ENCODE results near the gene ANKRD31. TPM values are rescaled to one million over a fixed set of nuclear protein-coding genes. Genes with fewer than 3 reads are reported as not detected.

The ANKRD31 gene
- total RNA-seq, 1 experiment from 2014 or later: 1.5 TPM

DNA sequence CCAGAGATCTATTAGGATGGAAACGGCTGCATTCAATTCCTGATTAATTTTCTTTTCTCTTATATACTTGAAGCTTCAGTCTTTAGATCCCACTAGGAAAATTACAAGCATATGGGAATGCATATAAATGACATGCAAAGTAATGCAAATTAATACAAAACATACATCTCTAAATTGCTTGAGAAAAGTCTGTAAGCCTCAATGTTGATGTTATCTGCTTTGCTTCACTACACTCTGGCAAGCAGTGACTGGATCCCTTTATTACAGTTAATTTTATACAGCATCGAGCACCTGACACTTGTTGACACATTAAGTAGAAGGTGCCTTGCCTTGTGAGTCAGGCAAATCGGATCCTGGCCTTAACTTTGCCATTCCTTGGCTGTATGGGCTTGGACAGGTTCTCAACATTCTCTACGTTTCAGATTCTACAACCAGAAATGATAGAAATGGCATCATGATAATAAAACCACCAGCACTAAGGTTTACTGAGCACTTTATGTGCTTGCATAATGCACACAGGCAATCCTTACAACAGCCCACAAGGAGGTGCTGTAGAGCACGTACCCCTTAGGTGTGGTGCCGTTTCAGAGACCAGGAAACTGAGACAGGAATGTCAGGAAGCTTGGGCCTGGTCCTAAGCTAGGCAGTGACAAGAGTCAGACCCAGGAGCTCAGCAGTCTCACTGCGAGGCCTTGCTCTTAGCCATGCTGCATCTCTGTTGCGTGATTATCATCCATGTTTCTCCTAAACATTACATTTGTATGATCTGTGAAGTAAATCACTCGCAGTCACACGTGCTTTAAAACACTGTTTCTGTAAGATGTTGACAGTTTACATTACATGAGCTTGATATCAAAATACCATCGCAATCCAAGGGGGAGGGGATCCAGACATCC is 187.0 kb downstream of the ANKRD31 start:
- CTCF ChIA-PET: interaction anchor here (0.6 to 2.4 kb wide), 17 partner anchors 10 to 289 kb away, joined by 3 to 18 read pairs (median 4); partner anchors contain the start of genes ANKRD31 and HMGCR
- Mint-ChIP-seq H3K9me3 (ENCODE audit: low read depth, unreplicated experiment) (no peaks in the 10 kb centered on the region), H3K4me3 (ENCODE audit: low read depth, unreplicated experiment) (no peak overlapping the region), H3K4me1 (ENCODE audit: low read depth, unreplicated experiment) (peaks cover 60% of the 10 kb centered on the region), H3K27me3 (ENCODE audit: unreplicated experiment) (no peaks in the 10 kb centered on the region), H3K36me3 (ENCODE audit: insufficient read depth, unreplicated experiment) (peaks cover 36% of the 10 kb centered on the region), H3K27ac (ENCODE audit: unreplicated experiment) (peak overlapping the region; percentile 58)
- intact Hi-C loops (cut with micrococcal nuclease; ENCODE audit: unreplicated experiment): loop anchor here (2.0 to 10.0 kb wide), 4 partner anchors 102 to 288 kb away; partner anchors contain the start of genes ANKRD31 and HMGCR
- peak; percentile 85 for DNase-seq
- no TSS peak for BruUV-seq (replicated peaks)
- TF ChIP-seq, protein P1, sequence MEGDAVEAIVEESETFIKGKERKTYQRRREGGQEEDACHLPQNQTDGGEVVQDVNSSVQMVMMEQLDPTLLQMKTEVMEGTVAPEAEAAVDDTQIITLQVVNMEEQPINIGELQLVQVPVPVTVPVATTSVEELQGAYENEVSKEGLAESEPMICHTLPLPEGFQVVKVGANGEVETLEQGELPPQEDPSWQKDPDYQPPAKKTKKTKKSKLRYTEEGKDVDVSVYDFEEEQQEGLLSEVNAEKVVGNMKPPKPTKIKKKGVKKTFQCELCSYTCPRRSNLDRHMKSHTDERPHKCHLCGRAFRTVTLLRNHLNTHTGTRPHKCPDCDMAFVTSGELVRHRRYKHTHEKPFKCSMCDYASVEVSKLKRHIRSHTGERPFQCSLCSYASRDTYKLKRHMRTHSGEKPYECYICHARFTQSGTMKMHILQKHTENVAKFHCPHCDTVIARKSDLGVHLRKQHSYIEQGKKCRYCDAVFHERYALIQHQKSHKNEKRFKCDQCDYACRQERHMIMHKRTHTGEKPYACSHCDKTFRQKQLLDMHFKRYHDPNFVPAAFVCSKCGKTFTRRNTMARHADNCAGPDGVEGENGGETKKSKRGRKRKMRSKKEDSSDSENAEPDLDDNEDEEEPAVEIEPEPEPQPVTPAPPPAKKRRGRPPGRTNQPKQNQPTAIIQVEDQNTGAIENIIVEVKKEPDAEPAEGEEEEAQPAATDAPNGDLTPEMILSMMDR (IDR thresholded peaks at IDR 0.05; ENCODE audit: unreplicated experiment): peak; percentile 92

DNA sequence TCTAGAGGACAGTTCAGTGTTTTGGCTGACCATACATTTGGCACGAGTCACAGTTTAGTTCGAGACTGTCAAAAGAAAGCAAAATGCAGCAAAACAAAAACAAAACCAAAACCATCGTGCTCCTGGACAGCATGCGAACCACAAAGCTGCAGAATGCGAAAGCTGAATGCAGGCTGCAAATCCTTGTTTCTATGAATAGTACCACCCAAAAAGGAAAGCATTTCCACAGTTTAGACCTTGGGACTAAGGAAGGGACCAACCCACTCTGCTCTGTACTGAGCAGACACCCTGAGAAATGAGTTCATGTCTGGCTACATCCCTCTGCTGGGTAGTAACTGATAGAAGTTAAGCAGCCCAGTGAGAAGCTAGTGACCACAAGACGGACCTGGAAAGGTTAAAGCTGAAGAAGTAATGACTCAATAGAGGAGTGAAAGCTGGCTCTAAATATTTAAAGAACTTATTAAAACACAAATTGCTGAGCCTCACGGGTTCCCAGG is 188.2 kb downstream of the ANKRD31 start:
- intact Hi-C loops (cut with micrococcal nuclease; ENCODE audit: unreplicated experiment): loop anchor here (2.0 kb wide), 1 partner anchor 216 kb away; no protein-coding TSS in a partner anchor
- CTCF ChIA-PET: interaction anchor here (0.6 to 0.7 kb wide), 2 partner anchors 113 to 116 kb away, joined by 3 to 5 read pairs; no protein-coding TSS in a partner anchor
- no peaks in the 10 kb centered on the region for H3K27me3 Mint-ChIP-seq (ENCODE audit: unreplicated experiment)

DNA sequence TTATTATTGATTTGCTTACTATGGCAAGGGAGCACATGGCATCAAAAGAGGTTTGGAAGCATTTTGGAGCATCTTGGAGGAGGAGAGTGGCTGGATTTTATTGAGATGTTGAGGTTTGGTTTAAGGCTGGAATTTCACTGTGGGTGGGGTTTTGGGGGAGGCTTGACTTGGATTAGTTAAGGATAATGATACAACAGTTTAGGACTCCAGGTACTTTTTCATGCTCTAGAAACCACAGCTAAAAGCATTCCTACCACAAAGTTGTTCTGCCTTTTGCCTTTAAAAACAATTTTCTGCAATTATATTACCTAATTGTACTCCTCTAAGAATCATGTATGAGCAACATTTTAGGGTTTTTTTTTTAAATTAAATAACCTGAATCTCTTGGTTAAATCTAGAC is 189.3 kb downstream of the ANKRD31 start:
- CTCF ChIA-PET: interaction anchor here (0.8 kb wide), 1 partner anchor 189 kb away, joined by 3 read pairs; the partner anchor contains the start of gene ANKRD31
- Mint-ChIP-seq H3K4me1 (ENCODE audit: low read depth, unreplicated experiment) (peaks cover 59% of the 10 kb centered on the region), H3K36me3 (ENCODE audit: insufficient read depth, unreplicated experiment) (peaks cover 17% of the 10 kb centered on the region), H3K9me3 (ENCODE audit: low read depth, unreplicated experiment) (no peaks in the 10 kb centered on the region), H3K27ac (ENCODE audit: unreplicated experiment) (no peak overlapping the region), H3K27me3 (ENCODE audit: unreplicated experiment) (no peaks in the 10 kb centered on the region), H3K4me3 (ENCODE audit: low read depth, unreplicated experiment) (no peak overlapping the region)
- TF ChIP-seq, protein P1 (IDR thresholded peaks at IDR 0.05; ENCODE audit: unreplicated experiment): no peak
- DNase-seq: no peak
- intact Hi-C loops (cut with micrococcal nuclease; ENCODE audit: unreplicated experiment): no loop called here
- no TSS peak for BruUV-seq (replicated peaks)

More for the DNA sequence above, 188.2 kb downstream of the ANKRD31 start:
- BruUV-seq (replicated peaks): no TSS peak
- H3K27ac Mint-ChIP-seq (ENCODE audit: unreplicated experiment): peak overlapping the region; percentile 20
- peak overlapping the region; percentile 25 for H3K4me3 Mint-ChIP-seq (ENCODE audit: low read depth, unreplicated experiment)
- no peak for DNase-seq
- peaks cover 54% of the 10 kb centered on the region for H3K4me1 Mint-ChIP-seq (ENCODE audit: low read depth, unreplicated experiment)
- H3K36me3 Mint-ChIP-seq (ENCODE audit: insufficient read depth, unreplicated experiment): peaks cover 27% of the 10 kb centered on the region
- H3K9me3 Mint-ChIP-seq (ENCODE audit: low read depth, unreplicated experiment): no peaks in the 10 kb centered on the region
- TF ChIP-seq, protein P1 (IDR thresholded peaks at IDR 0.05; ENCODE audit: unreplicated experiment): no peak

DNA sequence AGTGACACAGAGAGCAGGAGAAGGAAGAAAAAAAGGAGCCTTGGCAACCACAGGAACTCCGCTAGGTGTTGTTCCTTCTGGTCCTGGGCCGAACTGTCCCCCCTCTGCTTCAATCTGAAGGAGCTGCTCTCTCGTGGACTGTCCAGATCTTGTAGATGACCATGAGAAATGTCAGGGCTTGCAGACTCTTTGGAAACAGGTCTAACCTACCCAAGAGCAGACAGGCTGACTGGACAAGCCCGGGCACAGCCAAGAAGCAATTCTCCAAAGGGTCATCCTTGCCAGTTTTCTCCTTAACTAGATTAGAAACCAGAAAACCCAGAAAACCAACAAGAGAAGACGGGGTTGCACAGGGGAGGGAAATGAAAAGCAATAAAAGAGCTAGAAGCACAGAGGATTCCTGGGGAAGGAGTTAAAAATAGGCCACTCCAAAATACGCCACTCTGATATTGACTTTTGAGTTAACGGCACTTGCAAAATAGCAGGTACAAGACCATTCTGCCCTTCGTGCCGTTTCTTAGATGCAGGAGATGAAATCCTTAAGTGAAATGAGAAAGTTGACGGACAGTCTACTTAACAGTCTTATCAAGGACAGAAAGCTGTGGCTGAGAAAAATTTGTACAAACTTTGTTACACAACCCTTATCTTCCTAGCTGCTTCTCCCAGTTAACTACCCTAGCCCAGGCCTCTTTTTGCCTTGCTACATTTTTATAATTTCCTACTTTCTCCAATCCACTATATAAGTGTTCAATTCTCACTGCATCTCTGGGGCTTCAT is 190.1 kb downstream of the ANKRD31 start:
- TF ChIP-seq, protein P1 (IDR thresholded peaks at IDR 0.05; ENCODE audit: unreplicated experiment): no peak
- H3K27ac Mint-ChIP-seq (ENCODE audit: unreplicated experiment): no peak overlapping the region
- no peaks in the 10 kb centered on the region for H3K27me3 Mint-ChIP-seq (ENCODE audit: unreplicated experiment)
- intact Hi-C loops (cut with micrococcal nuclease; ENCODE audit: unreplicated experiment): no loop called here
- peaks cover 9% of the 10 kb centered on the region for H3K36me3 Mint-ChIP-seq (ENCODE audit: insufficient read depth, unreplicated experiment)
- BruUV-seq (replicated peaks): no TSS peak
- no peak for DNase-seq
- no peaks in the 10 kb centered on the region for H3K9me3 Mint-ChIP-seq (ENCODE audit: low read depth, unreplicated experiment)
- no peak overlapping the region for H3K4me3 Mint-ChIP-seq (ENCODE audit: low read depth, unreplicated experiment)
- CTCF ChIA-PET: interaction anchor here (0.6 kb wide), 1 partner anchor 121 kb away, joined by 8 read pairs; no protein-coding TSS in a partner anchor
- peaks cover 59% of the 10 kb centered on the region for H3K4me1 Mint-ChIP-seq (ENCODE audit: low read depth, unreplicated experiment)

All from Calu3 (cell line).